Fibroblast of lung (primary cell): ENCODE data around the gene AKT1S1. TPM values are rescaled to one million over a fixed set of nuclear protein-coding genes. Genes with fewer than 3 reads are reported as not detected.

ENCODE experiments used
- DNase-seq, 2 donors: peaks; one replicate each; pipeline versions ENCODE4 v3.0.0 to v3.0.0-alpha.2; 2010; ENCODE audit warnings: low read depth in 2 of 2
- H2AFZ ChIP-seq: 2 replicates; pipeline ENCODE4 v1.5.1; 2012; ENCODE audit warnings: low read length, control low read depth, inconsistent platforms
- H3K27ac ChIP-seq: 2 replicates; pipeline ENCODE4 v1.5.1; 2011; ENCODE audit warnings: low read length, control low read depth; ENCODE audit not compliant: insufficient read depth
- H3K27me3 ChIP-seq: 2 replicates; pipeline ENCODE4 v1.5.1; 2011; ENCODE audit warnings: mild to moderate bottlenecking, low read length; ENCODE audit not compliant: control insufficient read depth, insufficient read depth
- H3K36me3 ChIP-seq: 2 replicates; pipeline ENCODE4 v1.5.1; 2011; ENCODE audit warnings: low read length; ENCODE audit not compliant: control insufficient read depth, insufficient read depth
- H3K4me1 ChIP-seq: 2 replicates; pipeline ENCODE4 v1.5.1; 2011; ENCODE audit warnings: low read length; ENCODE audit not compliant: control insufficient read depth, insufficient read depth; ENCODE audit errors: extremely low read depth
- H3K4me2 ChIP-seq: 2 replicates; pipeline ENCODE4 v1.5.1; 2011; ENCODE audit warnings: low read length, control low read depth; ENCODE audit not compliant: insufficient read depth; ENCODE audit errors: extremely low read depth
- H3K4me3 ChIP-seq, 4 experiments: fragments of 200-600 bp in 1 of 4; sonication (generic) in 1 of 4; replicated peaks in 1 of 4; 2 replicates each; pipeline ENCODE4 v1.5.1; 2011 to 2016; ENCODE audit warnings: low read length in 4 of 4, low read depth in 3 of 4, mild to moderate bottlenecking in 3 of 4, control low read depth in 2 of 4, inconsistent platforms in 1 of 4, mixed read lengths in 1 of 4; ENCODE audit not compliant: insufficient read depth in 1 of 4; ENCODE audit errors: control extremely low read depth in 1 of 4
- H3K79me2 ChIP-seq: 2 replicates; pipeline ENCODE4 v1.5.1; 2012; ENCODE audit warnings: mild to moderate bottlenecking, low read length, inconsistent platforms; ENCODE audit not compliant: control insufficient read depth, insufficient read depth
- H3K9ac ChIP-seq: 2 replicates; pipeline ENCODE4 v1.5.1; 2011; ENCODE audit warnings: mild to moderate bottlenecking, low read length, control low read depth; ENCODE audit not compliant: insufficient read depth
- H3K9me3 ChIP-seq: 2 replicates; pipeline ENCODE4 v1.5.1; 2012; ENCODE audit warnings: low read depth, low read length; ENCODE audit not compliant: control insufficient read depth, insufficient read depth
- H4K20me1 ChIP-seq: 2 replicates; pipeline ENCODE4 v1.5.1; 2011; ENCODE audit warnings: low read length; ENCODE audit not compliant: control insufficient read depth, insufficient read depth; ENCODE audit errors: extremely low read depth
- CTCF ChIP-seq, 2 donors: IDR thresholded peaks in 1 of 2; conservative IDR thresholded peaks in 1 of 2; 1 replicate in 1 of 2; 2 replicates in 1 of 2; pipeline ENCODE4 v1.5.1; 2011 to 2012; ENCODE audit warnings: low read length in 2 of 2, control low read depth in 1 of 2, inconsistent platforms in 1 of 2, low read depth in 1 of 2, mild to moderate bottlenecking in 1 of 2
- EZH2 ChIP-seq: IDR thresholded peaks from 2 replicates; pipeline ENCODE4 v1.5.1; 2012; ENCODE audit warnings: low read length, control low read depth, mild to moderate bottlenecking; ENCODE audit errors: missing control alignments
- polyA plus RNA-seq, 2 donors: library from polyadenylated mRNA; depleted of rRNA in 1 of 2; stranded (reverse) in 1 of 2; unstranded in 1 of 2; fragments of >200 nt; gene quantifications; 2 replicates each; pipeline ENCODE4 v1.2.1, GENCODE V29; 2011 to 2012; ENCODE audit warnings: missing spikeins in 1 of 2
- total RNA-seq: library from RNA; depleted of rRNA; stranded (reverse); fragments of >200 nt; gene quantifications from 2 replicates; pipeline ENCODE4 v1.2.1, GENCODE V29; 2014

Gene AKT1S1
- total and polyA plus RNA-seq, 2 donors (not counting 1 experiment from before 2014, with no cell fraction given): 12.2 to 37.4 TPM

- no peak overlapping the region for H2AFZ ChIP-seq
- peaks cover 4% of the 10 kb centered on the region for H3K36me3 ChIP-seq
- TF ChIP-seq EZH2: no peak
- no peak for TF ChIP-seq CTCF (conservative IDR thresholded peaks at IDR 0.05 in 1 of 2, IDR thresholded peaks at IDR 0.05 in 1 of 2; ENCODE audit: low read depth in 1 of 2, low read length in 2 of 2)
- peak overlapping the region; percentile 64 to 94 (median 74) for H3K4me3 ChIP-seq
- peaks cover 25% of the 10 kb centered on the region for H3K79me2 ChIP-seq
- DNase-seq: no peak
- H3K9ac ChIP-seq: peak overlapping the region; percentile 94
- no peaks in the 10 kb centered on the region for H3K9me3 ChIP-seq
- no peaks in the 10 kb centered on the region for H3K27me3 ChIP-seq
- peak overlapping the region; percentile 95 for H3K27ac ChIP-seq
- H3K4me2 ChIP-seq: peak overlapping the region; percentile 71
- peaks cover 2% of the 10 kb centered on the region for H4K20me1 ChIP-seq
- peaks cover 10% of the 10 kb centered on the region for H3K4me1 ChIP-seq
Measured at GRCh38 chr19:49850221-49850486, 27.0 kb downstream of the AKT1S1 start.

DNA sequence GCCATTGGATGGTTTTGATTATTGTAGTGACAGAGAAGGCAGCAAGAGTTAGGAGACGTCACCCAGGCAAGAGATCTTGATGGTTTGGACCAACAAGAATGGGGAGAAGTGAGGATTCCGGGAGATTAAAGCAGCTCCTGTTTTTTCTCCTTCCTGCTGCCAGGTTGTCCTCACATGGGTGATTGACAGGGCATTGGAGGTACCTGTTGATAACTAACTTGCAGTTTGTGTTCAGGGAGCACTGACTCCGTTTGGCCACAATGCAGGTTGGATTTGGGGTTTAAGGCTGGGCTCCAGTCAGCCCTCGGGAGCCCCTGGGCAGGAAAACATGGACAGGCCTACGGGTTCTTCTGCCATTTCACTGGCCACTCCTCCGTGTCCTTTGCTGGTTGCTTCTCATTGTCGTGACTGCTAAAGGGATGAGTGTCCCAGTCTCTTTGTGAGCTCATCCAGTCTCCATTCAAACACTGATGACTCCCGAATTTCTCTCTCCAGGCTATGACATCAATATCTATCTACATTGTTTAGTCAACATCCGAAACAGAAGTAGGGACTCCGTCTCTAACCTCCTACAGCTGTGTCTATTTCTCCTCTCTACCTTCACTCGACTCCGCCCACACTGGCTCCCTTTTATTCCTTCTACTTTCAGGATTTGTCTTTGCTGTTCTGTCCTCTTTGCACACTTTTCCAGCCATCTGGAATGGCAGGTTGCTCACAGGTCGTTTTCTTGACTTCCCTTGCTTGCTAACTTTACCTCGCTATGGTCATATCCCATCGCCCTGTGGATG lies 27.5 kb downstream of the AKT1S1 start:
- peaks cover 23% of the 10 kb centered on the region for H3K79me2 ChIP-seq
- peak overlapping the region; percentile 95 for H3K27ac ChIP-seq
- peaks cover 1% of the 10 kb centered on the region for H3K36me3 ChIP-seq
- peaks cover 2% of the 10 kb centered on the region for H4K20me1 ChIP-seq
- H3K4me2 ChIP-seq: peak overlapping the region; percentile 71
- no peaks in the 10 kb centered on the region for H3K27me3 ChIP-seq
- no peak overlapping the region for H2AFZ ChIP-seq
- H3K4me3 ChIP-seq: peak overlapping the region in 3 of 4 experiments; percentile 64 to 94 (median 84)
- TF ChIP-seq EZH2 (no peak), CTCF (conservative IDR thresholded peaks at IDR 0.05 in 1 of 2, IDR thresholded peaks at IDR 0.05 in 1 of 2; ENCODE audit: low read depth in 1 of 2, low read length in 2 of 2) (no peak)
- peaks cover 10% of the 10 kb centered on the region for H3K4me1 ChIP-seq
- DNase-seq: no peak
- H3K9me3 ChIP-seq: no peaks in the 10 kb centered on the region
- H3K9ac ChIP-seq: no peak overlapping the region

DNA sequence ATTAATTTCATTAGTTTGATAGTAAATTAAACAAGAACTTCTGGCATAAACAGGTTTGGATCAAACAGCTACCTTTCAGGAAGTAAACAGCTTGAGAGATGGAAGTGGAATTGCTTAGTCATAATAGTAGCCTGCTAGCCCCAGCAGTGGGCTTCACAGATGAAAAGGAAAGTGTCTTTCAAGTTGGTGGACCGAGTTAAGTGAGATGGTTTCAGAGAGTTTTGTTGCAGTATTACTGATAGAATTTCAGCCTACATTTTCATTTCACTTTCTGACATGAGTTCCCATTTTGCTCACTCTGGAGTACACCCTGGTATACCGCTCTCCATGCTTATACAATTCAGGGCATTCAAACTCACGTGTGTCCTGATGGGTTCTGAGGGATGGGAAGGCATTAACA lies 28.2 kb downstream of the AKT1S1 start:
- DNase-seq: no peak
- H3K36me3 ChIP-seq: no peaks in the 10 kb centered on the region
- H3K4me2 ChIP-seq: no peak overlapping the region

More for the DNA sequence above, 28.2 kb downstream of the AKT1S1 start:
- Histone ChIP-seq H3K27ac (no peak overlapping the region), H3K4me3 (no peak overlapping the region), H3K27me3 (no peaks in the 10 kb centered on the region), H3K9ac (no peak overlapping the region), H3K79me2 (peaks cover 17% of the 10 kb centered on the region), H3K4me1 (peaks cover 10% of the 10 kb centered on the region), H3K9me3 (no peaks in the 10 kb centered on the region), H4K20me1 (peaks cover 2% of the 10 kb centered on the region), H2AFZ (no peak overlapping the region)
- no peak for TF ChIP-seq EZH2
- no peak for TF ChIP-seq CTCF (conservative IDR thresholded peaks at IDR 0.05 in 1 of 2, IDR thresholded peaks at IDR 0.05 in 1 of 2; ENCODE audit: low read depth in 1 of 2, low read length in 2 of 2)
